EL (cell line): ENCODE results near the gene MSL1.

Experiments
- DNase-seq: peaks from one replicate; pipeline ENCODE4 v3.0.0-alpha.2; 2016

The MSL1 gene

GRCh38 chr17:40105861-40106759 is 15.7 kb upstream of the MSL1 start:
- no peak for DNase-seq

GRCh38 chr17:40106760-40107521 is 14.8 kb upstream of the MSL1 start:
- DNase-seq, result no peak

GRCh38 chr17:40107522-40108174 is 14.1 kb upstream of the MSL1 start:
- no peak for DNase-seq

GRCh38 chr17:40108970-40109824 is 12.6 kb upstream of the MSL1 start:
- no peak for DNase-seq

GRCh38 chr17:40110026-40110845 is 11.5 kb upstream of the MSL1 start:
- DNase-seq, result no peak

GRCh38 chr17:40111221-40112128 is 10.3 kb upstream of the MSL1 start:
- DNase-seq, result peak; percentile 96

- DNase-seq, result no peak
Observed at GRCh38 chr17:40112191-40112711, 9.5 kb upstream of the MSL1 start.

GRCh38 chr17:40112718-40113109 is 9.1 kb upstream of the MSL1 start:
- no peak for DNase-seq

GRCh38 chr17:40113110-40113906 is 8.5 kb upstream of the MSL1 start:
- DNase-seq, result peak; percentile 96

- peak; percentile 66 for DNase-seq
Observed at GRCh38 chr17:40113907-40114245, 7.9 kb upstream of the MSL1 start.

- no peak for DNase-seq
Observed at GRCh38 chr17:40115101-40115436, 6.7 kb upstream of the MSL1 start.

GRCh38 chr17:40122136-40122998 is 596 bp downstream of the MSL1 start:
- DNase-seq, result peak; percentile 52

- peak; percentile 55 for DNase-seq
Observed at GRCh38 chr17:40122999-40123810, 1.4 kb downstream of the MSL1 start.

- no peak for DNase-seq
Observed at GRCh38 chr17:40123811-40124114, 2.0 kb downstream of the MSL1 start.

- peak; percentile 41 for DNase-seq
Observed at GRCh38 chr17:40124279-40125141, 2.7 kb downstream of the MSL1 start.

GRCh38 chr17:40129498-40129897 is 7.7 kb downstream of the MSL1 start:
- no peak for DNase-seq
